ENCODE measurements around the gene ALAS1.

DNA sequence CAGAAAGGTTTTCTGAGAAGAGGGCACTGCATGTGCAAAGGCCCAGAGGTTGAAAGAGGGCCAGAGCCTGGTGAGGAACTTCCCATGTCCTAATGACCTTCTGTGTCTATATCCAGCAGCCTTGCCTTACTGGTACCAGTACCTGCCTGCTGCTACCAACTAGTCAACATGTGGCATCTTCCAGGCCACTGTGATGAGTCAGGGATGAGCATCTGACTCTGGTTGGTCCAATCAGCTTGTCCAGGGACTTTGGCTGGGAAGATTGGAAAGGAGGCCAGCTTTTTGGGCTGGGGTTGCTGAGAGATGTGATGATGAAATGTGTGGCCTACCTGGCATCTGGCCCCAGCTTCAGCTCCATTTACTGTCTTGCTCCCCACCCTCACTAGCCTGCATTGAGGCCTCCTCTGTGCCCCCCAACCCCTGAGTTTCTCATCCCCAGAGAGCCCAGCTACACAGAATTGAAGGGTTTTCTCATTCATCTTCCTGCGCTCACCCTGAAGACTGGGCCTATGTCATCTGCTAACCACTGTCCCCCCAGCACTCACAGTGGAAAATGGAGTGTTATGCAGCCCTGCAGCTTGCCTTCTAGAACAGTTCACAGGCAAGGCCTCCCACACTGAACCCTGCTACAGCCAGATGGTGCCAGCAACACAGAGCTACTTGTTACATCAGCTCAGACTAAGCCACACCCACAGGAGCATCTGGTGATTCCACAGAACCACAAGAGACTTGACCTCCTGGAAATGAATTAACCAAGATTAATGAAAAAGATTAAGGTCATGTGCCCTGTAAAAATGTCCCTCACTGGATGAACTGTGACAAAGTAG lies 42.3 kb downstream of the ALAS1 start:
- TF ChIP-seq, protein P1, sequence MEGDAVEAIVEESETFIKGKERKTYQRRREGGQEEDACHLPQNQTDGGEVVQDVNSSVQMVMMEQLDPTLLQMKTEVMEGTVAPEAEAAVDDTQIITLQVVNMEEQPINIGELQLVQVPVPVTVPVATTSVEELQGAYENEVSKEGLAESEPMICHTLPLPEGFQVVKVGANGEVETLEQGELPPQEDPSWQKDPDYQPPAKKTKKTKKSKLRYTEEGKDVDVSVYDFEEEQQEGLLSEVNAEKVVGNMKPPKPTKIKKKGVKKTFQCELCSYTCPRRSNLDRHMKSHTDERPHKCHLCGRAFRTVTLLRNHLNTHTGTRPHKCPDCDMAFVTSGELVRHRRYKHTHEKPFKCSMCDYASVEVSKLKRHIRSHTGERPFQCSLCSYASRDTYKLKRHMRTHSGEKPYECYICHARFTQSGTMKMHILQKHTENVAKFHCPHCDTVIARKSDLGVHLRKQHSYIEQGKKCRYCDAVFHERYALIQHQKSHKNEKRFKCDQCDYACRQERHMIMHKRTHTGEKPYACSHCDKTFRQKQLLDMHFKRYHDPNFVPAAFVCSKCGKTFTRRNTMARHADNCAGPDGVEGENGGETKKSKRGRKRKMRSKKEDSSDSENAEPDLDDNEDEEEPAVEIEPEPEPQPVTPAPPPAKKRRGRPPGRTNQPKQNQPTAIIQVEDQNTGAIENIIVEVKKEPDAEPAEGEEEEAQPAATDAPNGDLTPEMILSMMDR (IDR thresholded peaks at IDR 0.05 in 8 of 11, conservative IDR thresholded peaks at IDR 0.05 in 3 of 11) = no peak
- TF ChIP-seq POLR2A (IDR thresholded peaks at IDR 0.05) (no peak), POLR2AphosphoS5 (IDR thresholded peaks at IDR 0.05) (peak in 1 of 3 donors; percentile 23)

Measured in spleen (tissue), 7 donors.